ENCODE data around the gene F11.
"Not testable (repeated sequence)": the region's sequence is repeated elsewhere in the genome, so short reads cannot be mapped to it uniquely, and the experiment has no call there.

The F11 gene

DNA sequence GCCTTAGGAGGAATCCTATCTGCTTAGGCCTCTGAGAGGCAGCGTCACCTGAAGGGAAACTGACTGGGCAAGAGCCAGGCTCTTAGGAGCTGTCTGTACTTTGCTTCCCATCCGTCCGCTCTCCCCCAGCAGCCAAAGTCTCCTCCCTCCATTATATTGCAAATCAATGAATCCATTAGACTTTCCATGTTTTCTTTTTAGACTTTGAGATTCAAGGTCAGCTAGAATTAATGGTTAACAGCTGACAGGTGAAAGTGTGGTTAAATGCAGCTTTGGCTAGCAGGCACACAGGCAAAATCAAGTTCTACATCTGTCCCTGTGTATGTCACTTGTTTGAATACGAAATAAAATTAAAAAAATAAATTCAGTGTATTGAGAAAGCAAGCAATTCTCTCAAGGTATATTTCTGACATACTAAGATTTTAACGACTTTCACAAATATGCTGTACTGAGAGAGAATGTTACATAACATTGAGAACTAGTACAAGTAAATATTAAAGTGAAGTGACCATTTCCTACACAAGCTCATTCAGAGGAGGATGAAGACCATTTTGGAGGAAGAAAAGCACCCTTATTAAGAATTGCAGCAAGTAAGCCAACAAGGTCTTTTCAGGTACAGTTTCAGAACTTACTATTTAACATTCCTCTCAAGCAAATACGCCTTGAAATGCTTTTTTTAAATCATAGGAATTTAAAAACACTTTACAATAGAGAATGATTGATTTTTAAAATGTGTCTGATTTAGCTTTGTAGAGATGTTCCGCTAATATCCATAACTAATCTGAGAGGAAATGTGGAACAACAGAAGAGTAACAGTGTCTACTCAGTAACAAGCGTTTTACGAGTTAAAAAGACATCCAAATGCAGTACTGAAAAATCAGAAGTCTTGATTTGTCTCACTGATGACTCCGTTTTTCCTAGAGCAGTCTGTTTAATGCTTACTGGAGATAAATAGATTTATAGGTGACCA lies at the start of gene F11:
Gene F11 (plus strand): TSS at position 507 of the 970 bp plus-strand sequence. CDS start 948 bp downstream, outside the sequence.
- DNase-seq (ENCODE audit: low spot score), result no peak
- FAIRE-seq, result no peak

DNA sequence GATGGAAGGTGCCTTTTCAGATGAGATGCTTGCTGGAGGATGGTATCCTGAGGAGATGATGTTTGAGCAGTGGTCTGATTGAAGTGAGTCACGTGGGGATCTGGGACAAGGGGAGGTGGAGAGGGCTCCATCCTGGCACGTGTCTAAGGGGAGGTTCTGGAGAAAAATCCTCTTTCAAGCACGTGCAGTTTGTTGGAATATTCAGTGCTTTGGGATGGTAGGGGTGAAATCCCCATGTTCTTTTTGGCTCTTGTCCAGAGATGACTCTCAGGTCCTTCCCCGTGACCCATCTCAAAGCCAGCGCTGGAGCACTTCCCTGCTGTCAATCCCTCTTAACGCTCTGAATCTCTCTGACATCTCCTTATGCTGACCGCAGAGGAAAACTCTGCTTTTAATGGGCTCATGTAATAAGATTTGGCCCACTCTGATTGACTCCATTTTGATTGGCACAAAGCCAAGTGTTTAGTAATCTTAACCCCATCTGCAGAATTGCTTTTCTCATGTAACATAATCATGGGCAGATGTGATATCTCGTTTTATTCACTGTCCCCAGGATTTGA lies 49.4 kb upstream of the F11 start:
- FAIRE-seq (no peak), DNase-seq (ENCODE audit: low spot score) (no peak)

DNA sequence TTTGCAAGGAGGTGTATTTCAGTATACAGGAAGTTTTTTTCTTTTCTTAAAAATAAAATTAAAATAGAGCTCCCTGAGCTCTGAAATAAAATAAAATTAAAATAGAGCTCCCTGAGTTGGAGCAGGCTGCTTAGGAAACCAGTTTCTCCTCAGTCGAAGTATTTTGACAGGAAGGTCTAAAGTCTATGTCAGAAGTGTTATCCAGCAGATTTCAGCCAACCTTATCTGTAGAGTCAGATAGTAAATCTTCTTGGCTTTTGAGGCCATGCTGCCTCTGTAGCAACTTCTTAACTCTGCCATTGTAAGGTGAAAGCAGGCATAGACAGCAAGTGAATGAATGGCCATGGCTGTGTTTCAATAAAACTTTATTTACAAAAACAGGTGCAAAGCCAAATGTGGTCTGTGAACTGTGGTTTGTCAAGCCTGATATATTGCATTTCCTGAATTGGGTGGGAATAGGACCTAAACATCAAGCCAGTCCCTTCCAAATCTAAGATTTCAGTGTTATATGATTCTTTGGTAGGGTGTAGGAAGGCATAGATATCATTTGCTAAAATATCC lies 48.2 kb upstream of the F11 start:
- no peak for FAIRE-seq
- DNase-seq (ENCODE audit: low spot score), result no peak

DNA sequence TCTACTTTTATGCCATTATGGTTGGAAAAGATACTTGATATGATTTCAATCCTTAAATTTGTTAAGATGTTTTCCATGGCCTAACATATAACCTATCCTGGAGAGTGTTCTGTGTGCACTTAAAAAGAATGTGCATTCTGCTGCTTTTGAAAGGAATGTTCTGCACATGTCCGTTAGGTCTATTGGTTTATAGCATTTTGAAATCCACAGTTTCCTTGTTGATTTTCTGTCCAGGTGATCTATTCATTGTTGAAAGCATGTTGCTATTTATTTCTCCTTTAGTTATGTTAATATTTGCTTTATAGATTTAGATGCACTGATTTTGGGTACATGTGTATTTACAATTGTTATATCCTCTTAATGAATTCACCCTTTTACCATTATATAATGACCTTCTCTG lies 44.4 kb upstream of the F11 start:
- FAIRE-seq (no peak), DNase-seq (ENCODE audit: low spot score) (no peak)

DNA sequence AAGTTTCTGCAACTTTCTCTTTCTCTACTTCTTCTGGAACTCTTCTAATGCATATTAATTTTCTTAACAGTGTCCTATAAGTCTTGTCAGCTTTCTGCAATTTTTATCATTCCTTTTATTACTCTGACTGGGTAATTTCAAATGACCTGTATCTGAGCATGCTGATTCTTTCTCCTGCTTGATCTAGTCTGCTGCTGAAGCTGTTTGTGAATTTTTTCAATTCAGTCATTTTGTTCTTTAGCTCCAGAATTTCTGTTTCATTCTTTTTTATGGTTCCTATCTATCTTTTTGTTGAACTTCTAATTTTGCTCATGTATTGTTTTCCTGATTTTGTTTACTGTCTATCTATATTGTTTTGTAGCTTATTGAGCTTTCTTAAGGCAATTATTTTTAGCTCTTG lies 40.1 kb upstream of the F11 start:
- no peak for FAIRE-seq
- no peak for DNase-seq (ENCODE audit: low spot score)

DNA sequence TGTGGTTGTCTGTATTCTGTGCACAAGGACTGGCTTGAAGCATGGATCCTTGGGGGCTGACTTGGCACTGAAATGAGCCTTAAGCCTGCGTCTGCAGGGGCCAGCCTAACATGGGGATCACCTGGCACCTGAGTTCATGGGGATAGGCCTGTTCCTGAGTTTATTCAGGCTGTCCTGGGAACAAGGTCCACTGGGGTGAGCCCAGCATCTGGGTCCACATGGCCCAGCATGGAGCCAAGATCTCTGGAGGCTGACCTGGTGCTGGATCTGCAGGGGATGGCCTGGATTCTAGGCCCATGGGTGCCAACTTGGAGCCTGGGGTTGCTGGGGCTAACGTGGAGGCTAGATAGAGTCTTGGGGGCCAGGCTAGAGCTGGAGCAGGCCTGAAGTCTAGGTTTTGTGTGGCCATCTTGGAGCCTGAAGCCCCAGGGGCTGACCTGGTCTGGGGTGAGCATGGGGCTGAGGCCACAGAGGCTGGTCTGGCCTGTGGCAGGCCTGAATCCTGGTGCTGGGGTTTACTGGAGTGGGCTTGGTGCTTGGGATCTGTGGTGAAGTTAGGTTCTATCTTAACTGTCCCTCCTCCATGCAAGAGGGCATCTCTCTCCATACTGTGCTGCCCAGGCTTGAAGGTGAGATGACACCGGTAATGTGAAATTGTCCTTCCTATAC lies 39.3 kb upstream of the F11 start:
- no peak for DNase-seq (ENCODE audit: low spot score)
- FAIRE-seq, result no peak

DNA sequence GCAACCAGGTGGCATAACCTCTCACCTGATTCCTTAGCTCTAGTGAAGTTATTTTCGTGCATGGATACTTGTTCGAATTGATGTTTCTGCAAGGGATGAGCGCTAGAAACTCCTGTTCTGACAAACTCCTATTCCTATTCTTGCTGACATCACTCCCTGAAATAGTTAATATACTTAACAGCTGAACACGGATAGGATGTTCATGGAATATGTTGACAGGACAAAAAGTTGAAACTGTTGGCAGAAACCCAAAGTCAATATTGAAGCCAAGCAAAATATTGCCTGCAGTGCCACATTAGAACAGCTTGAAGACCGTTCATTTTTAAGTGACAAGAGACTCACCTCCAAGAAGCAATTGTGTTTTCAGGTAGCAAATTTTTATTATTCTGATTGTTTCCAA lies 38.8 kb upstream of the F11 start, which contains the start of gene KLKB1:
Gene KLKB1 (plus strand): TSS at position 287 of the 400 bp plus-strand sequence. CDS start 689 bp downstream, outside the sequence.
- DNase-seq (ENCODE audit: low spot score), result no peak
- no peak for FAIRE-seq

DNA sequence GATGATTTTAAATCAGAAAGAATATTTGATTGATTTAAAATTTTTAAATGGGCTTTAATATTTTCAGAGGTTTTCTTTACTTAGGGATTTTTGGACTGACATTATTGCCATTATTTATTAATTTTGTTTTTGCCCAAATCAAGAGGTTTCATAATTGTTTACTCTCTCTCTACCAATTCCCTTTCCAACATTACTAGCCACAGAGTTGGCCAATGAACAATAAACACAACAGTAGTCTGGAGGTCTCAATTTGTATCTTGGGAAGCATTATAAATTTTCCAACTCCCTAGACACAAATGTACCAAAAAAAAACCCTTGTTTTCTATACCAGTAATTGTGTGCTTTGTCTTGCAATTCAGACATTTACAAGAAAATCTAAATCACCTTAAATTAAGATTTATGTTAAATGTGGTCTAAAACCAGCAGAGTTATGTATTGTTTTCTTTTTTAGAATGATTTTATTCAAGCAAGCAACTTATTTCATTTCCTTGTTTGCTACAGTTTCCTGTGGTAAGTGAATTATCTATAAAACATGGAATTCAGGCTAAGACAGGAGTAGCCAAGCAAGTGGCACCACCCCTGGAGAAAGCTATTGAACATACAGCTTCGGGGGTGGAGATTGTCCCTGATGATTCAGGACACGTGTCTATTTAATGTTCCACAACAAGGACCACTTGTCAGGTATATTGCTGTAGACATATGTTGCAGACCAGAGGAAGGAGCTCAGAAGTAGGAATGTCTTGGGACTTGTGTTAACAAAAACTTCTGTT lies 38.1 kb upstream of the F11 start:
- DNase-seq (ENCODE audit: low spot score), result no peak
- no peak for FAIRE-seq

DNA sequence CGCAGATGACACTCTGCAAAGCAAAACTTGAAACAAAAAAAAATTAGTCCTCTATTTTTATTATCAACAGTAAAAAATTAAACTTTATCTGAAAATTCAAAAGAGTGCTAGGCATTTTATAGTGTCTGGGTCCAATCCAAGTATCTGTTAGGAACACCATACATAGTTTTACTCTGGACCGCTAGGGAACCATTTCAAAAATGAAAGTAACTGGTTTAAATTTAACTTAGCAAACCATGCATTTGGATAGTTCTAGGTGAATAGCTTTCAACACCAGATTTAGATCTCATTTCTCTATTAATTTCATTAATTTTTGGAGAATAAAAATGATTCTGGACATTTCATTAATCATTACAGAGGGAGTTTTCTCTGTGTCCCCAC lies 37.5 kb upstream of the F11 start:
- no peak for FAIRE-seq
- DNase-seq (ENCODE audit: low spot score), result no peak

DNA sequence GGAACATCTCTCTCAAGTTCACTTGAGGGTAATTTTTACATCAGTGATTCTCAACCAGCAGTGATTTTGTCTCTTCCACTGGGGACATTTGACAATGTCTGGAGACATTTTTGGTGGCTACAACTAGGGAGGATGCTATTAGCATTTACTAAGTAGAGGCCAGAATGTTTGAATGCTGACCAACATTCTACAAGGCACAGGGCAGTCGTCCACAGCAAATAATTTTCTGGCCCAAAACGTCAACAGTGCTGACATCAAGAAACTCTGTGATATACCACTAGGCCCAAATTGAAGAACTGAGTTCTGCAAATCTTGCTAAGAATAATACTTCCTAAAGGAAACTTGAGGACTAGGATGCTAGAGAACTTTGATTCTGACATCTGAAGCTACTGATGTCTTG lies 31.6 kb upstream of the F11 start:
- DNase-seq (ENCODE audit: low spot score) (no peak), FAIRE-seq (no peak)

DNA sequence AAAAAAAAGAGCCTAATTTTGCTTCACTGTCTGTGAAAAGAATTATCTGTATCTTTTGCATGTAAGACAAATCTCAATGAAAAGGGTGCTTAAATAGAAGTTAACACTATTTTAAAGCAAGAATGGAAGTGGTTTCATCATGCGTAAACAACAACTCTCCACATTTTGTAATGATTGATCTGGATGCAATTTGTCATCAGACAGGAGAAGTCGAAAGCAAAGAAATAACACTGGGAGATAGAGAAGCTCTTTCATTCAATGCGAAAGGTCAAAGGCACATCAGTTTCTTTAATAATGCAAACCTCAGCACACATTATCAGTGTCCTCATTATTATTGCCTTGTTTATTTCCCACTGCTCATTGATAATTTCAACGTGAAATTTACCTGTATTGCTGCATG lies 29.9 kb upstream of the F11 start:
- FAIRE-seq, result no peak
- no peak for DNase-seq (ENCODE audit: low spot score)

DNA sequence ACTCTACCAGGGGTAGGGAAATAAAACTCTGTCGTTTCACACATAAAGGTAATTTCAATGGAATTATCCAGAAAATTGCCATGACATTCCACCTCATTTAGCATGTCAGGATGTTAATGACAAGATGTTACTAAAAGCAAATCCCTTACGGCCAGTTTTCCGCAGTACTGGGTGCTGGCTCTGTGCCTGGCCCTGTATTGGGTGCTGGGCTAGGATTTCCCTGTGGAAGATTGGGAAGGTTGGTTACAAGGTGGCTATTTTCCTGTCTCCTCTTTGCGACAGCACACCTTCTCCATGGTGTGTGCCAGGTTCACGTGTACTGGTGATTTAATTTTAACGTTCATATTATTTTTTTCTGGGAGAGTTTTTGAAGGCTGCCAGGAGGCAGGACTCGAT lies 25.5 kb upstream of the F11 start:
- no peak for FAIRE-seq

DNA sequence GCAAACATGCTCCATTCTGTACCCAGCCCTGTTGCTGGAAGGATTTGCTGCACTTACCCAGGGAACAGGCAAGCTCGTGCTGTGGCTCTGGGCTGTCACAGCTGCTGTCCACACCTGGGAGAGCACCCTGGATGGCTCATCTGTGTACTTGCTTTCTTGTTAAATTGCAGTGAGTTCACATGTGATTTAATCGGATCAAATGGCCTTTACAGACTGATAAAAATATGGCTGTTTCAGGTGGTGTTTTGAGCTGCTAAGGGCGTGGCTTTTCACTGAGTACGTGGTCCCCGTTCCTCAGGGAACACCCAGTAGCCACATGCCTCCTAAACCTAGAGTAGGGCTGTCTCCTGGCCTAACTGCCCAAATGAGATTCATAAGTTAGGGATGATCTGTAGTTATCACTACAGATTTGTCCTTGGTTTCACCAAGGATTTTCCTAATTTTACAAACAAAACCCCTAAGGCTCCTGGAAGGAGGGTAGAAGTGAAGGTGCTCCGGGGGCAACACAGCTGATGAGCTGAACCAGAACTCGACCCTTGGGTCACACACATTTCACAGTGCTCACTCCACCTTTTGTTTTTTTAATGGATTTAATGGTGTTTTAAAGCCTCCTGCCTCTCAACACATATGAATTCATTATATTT lies 25.0 kb upstream of the F11 start:
- FAIRE-seq (no peak), DNase-seq (ENCODE audit: low spot score) (no peak)

More for the DNA sequence above, 25.5 kb upstream of the F11 start:
- no peak for DNase-seq (ENCODE audit: low spot score)

DNA sequence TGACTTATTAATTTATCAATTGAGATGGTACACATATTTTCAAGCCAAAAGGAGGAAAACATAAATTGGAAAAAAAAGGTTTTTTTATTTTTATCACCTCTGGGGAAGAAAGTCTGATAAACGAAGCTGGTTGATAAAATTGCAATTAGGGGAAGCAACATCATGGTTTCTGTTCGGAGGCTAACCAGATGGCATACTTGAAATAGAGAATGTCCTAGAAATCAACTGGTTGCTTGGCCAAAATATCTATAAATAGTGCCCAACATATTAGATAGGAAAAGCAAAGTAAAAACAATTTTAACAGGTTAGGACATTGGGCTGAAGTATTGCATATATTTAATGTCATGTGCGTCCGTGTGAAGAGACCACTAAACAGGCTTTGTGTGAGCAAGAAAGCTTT lies 24.4 kb upstream of the F11 start:
- FAIRE-seq (no peak), DNase-seq (ENCODE audit: low spot score) (no peak)

DNA sequence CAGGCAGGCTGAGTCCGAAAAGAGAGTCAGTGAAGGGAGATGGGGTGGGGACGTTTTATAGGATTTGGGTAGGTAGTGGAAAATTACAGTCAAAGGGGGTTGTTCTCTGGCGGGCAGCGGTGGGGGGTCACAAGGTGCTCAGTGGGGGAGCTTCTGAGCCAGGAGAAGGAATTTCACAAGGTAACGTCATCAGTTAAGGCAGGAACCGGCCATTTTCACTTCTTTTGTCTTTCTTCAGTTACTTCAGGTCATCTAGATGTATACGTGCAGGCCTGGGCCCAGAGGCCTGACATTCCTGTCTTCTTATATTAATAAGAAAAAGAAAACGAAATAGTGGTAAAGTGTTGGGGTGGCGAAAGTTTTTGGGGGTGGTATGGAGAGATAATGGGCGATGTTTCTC lies 24.0 kb upstream of the F11 start:
- not testable (repeated sequence) for FAIRE-seq; DNase-seq (ENCODE audit: low spot score)

DNA sequence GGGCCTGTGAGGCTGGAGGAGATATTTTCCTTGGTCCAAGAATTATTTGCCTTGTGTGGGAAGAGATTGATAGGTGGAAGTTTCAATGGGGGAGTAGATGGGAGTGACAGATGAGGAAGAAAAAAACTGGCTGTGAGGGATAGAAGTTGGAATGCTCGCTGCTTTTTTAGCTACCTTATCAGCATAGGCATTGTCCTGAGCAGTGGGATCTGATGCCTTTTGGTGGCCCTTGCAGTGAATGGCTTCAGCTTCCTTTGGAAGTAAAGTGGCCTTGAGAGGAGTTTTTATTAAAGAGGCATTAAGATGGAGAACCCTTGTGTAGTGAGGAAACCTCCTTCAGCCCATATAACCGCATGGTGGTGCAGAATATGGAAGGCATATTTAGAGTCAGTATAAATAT lies 22.7 kb upstream of the F11 start:
- no peak for DNase-seq (ENCODE audit: low spot score)
- no peak for FAIRE-seq

DNA sequence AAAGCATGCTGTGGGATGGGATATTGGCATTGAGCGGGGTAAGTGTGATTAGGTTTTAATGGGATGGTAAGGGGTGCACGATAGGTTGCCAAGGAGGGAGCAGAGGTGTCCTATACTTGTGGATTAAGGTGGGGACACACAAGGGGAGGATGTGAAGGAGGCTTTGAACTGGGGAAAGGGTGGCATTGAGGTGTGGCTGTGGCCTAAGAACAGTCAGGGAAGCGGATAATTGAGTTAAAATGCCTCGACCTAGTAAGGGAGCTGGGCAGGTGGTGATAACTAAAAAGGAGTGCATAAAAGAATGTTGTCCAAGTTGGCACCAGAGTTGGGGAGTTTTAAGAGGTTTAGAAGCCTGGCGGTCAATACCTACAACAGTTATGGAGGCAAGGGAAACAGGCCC lies 21.2 kb upstream of the F11 start:
- DNase-seq (ENCODE audit: low spot score), result no peak
- FAIRE-seq, result no peak

DNA sequence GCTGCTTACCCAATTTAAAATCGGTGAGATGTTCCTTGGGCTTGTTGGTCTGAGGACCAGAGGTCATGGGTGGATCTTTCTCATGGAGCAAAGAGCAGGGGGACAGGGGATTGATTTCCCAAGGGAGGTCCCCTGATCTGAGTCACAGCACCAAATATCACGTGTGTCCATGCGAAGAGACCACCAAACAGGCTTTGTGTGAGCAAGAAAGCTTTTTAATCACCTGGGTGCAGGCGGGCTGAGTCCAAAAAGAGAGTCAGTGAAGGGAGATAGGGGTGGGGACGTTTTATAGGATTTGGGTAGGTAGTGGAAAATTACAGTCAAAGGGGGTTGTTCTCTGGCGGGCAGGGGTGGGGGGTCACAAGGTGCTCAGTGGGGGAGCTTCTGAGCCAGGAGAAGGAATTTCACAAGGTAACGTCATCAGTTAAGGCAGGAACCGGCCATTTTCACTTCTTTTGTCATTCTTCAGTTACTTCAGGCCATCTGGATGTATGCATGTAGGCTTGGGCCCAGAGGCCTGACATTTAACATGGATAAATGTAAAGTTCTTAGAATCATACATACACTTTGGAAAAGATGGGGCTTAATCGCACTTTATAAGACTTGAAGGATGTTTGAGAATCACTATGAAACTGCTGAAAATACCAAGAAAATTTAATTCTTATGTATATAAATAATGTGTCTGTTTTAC lies 18.8 kb upstream of the F11 start:
- not testable (repeated sequence) for FAIRE-seq

DNA sequence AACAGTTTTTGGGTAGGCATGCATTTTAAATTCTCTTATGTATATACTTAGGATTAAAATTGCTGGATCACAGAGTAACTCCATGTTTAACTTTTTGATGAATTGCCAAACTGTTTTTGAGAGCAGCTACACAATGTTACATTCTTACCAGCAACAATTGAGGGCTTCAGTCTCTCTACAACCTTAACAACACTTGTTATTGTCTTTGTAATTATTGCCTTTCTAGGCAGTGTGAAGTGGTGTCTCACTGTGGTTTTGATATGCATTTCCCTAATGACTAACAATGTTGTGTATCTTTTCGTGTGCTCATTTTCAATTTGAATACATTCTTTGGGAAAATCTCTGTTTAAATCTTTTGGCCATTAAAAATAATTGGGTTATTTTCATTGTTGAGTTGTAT lies 17.3 kb upstream of the F11 start:
- DNase-seq (ENCODE audit: low spot score), result no peak
- FAIRE-seq, result no peak

More for the DNA sequence above, 18.8 kb upstream of the F11 start:
- not testable (repeated sequence) for DNase-seq (ENCODE audit: low spot score)
